ENCODE data around the gene PLCH2.
A peak's percentile ranks its signal among the peaks of the same experiment; 100 is the strongest.

DNA sequence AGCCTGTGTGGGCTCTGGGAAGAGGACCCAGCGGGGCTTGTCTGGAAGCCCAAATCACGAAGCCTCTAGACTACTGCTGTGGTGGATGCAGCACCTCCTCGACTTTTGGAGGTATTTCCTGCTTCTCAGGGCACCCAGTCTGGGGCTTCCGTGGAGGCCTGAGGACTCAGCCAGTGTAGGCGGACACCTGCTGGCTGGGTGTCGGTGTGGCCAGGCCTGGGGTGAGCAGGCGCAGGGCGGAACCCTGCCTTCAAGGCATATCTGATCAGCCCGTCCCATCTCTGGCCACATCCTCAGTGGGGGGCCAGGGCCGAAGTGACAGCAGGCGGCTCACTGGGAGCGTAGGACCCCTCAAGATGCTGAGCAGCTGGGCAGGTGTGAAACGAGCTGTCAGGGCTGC lies 6.9 kb downstream of the PLCH2 start:
- TF ChIP-seq, protein P1, sequence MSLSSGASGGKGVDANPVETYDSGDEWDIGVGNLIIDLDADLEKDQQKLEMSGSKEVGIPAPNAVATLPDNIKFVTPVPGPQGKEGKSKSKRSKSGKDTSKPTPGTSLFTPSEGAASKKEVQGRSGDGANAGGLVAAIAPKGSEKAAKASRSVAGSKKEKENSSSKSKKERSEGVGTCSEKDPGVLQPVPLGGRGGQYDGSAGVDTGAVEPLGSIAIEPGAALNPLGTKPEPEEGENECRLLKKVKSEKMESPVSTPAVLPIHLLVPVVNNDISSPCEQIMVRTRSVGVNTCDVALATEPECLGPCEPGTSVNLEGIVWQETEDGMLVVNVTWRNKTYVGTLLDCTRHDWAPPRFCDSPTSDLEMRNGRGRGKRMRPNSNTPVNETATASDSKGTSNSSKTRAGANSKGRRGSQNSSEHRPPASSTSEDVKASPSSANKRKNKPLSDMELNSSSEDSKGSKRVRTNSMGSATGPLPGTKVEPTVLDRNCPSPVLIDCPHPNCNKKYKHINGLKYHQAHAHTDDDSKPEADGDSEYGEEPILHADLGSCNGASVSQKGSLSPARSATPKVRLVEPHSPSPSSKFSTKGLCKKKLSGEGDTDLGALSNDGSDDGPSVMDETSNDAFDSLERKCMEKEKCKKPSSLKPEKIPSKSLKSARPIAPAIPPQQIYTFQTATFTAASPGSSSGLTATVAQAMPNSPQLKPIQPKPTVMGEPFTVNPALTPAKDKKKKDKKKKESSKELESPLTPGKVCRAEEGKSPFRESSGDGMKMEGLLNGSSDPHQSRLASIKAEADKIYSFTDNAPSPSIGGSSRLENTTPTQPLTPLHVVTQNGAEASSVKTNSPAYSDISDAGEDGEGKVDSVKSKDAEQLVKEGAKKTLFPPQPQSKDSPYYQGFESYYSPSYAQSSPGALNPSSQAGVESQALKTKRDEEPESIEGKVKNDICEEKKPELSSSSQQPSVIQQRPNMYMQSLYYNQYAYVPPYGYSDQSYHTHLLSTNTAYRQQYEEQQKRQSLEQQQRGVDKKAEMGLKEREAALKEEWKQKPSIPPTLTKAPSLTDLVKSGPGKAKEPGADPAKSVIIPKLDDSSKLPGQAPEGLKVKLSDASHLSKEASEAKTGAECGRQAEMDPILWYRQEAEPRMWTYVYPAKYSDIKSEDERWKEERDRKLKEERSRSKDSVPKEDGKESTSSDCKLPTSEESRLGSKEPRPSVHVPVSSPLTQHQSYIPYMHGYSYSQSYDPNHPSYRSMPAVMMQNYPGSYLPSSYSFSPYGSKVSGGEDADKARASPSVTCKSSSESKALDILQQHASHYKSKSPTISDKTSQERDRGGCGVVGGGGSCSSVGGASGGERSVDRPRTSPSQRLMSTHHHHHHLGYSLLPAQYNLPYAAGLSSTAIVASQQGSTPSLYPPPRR (CRISPR knock-in tag; IDR thresholded peaks at IDR 0.05; ENCODE audit: borderline replicate concordance) = no peak
- TF ChIP-seq MAZ (CRISPR knock-in tag; conservative IDR thresholded peaks at IDR 0.05 in 1 of 2, IDR thresholded peaks at IDR 0.05 in 1 of 2) (no peak), MEF2A (IDR thresholded peaks at IDR 0.05; ENCODE audit: control insufficient read depth, low read depth, low read length) (no peak), POLR2A (conservative IDR thresholded peaks at IDR 0.05) (no peak), HDAC6 (IDR thresholded peaks at IDR 0.05; ENCODE audit: low read depth, low read length) (no peak), CTCF (IDR thresholded peaks at IDR 0.05 in 2 of 3, conservative IDR thresholded peaks at IDR 0.05 in 1 of 3; ENCODE audit: insufficient read depth in 2 of 3, low read depth in 1 of 3, low read length in 3 of 3) (peak in 1 of 3 experiments; percentile 34; a peak in 1 of 6 replicates), ZBTB11 (CRISPR knock-in tag; IDR thresholded peaks at IDR 0.05) (no peak), IRF2 (CRISPR knock-in tag; IDR thresholded peaks at IDR 0.05) (no peak), HDAC2 (IDR thresholded peaks at IDR 0.05) (no peak), ZNF354B (CRISPR knock-in tag; IDR thresholded peaks at IDR 0.05) (no peak), KLF16 (IDR thresholded peaks at IDR 0.05) (no peak), SREBF2 (CRISPR knock-in tag; IDR thresholded peaks at IDR 0.05) (no peak)
- TF ChIP-seq, protein P2, sequence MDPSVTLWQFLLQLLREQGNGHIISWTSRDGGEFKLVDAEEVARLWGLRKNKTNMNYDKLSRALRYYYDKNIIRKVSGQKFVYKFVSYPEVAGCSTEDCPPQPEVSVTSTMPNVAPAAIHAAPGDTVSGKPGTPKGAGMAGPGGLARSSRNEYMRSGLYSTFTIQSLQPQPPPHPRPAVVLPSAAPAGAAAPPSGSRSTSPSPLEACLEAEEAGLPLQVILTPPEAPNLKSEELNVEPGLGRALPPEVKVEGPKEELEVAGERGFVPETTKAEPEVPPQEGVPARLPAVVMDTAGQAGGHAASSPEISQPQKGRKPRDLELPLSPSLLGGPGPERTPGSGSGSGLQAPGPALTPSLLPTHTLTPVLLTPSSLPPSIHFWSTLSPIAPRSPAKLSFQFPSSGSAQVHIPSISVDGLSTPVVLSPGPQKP (CRISPR knock-in tag; IDR thresholded peaks at IDR 0.05) = no peak
- TF ChIP-seq, protein P3, sequence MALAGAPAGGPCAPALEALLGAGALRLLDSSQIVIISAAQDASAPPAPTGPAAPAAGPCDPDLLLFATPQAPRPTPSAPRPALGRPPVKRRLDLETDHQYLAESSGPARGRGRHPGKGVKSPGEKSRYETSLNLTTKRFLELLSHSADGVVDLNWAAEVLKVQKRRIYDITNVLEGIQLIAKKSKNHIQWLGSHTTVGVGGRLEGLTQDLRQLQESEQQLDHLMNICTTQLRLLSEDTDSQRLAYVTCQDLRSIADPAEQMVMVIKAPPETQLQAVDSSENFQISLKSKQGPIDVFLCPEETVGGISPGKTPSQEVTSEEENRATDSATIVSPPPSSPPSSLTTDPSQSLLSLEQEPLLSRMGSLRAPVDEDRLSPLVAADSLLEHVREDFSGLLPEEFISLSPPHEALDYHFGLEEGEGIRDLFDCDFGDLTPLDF (CRISPR knock-in tag; IDR thresholded peaks at IDR 0.05) = no peak
